Measurements from ENCODE around the gene MRPL37.

MRPL37 gene

GRCh38 chr1:54238353-54239034 lies 38.5 kb downstream of the MRPL37 start:
- DNase-seq, result no peak

- no peak for DNase-seq
Observed at GRCh38 chr1:54239035-54239383, 39.0 kb downstream of the MRPL37 start.

- peak in 51 of 58 donors; percentile 15 to 89 (median 54) for DNase-seq
Observed at GRCh38 chr1:54239631-54240031, 39.7 kb downstream of the MRPL37 start.

- DNase-seq, result no peak
Observed at GRCh38 chr1:54240741-54241335, 40.9 kb downstream of the MRPL37 start.

GRCh38 chr1:54241364-54241763 lies 41.4 kb downstream of the MRPL37 start:
- no peak for DNase-seq

- DNase-seq, result no peak
Observed at GRCh38 chr1:54243022-54243421, 43.1 kb downstream of the MRPL37 start.

- no peak for DNase-seq
Observed at GRCh38 chr1:54244655-54245054, 44.7 kb downstream of the MRPL37 start.

GRCh38 chr1:54245501-54245900 lies 45.5 kb downstream of the MRPL37 start:
- DNase-seq, result no peak

GRCh38 chr1:54246116-54246721 lies 46.3 kb downstream of the MRPL37 start:
- no peak for DNase-seq

- no peak for DNase-seq
Observed at GRCh38 chr1:54247863-54248515, 48.0 kb downstream of the MRPL37 start.

GRCh38 chr1:54248966-54249365 lies 49.0 kb downstream of the MRPL37 start:
- DNase-seq, result no peak

GRCh38 chr1:54249819-54250435 lies 50.0 kb downstream of the MRPL37 start:
- DNase-seq, result no peak

GRCh38 chr1:54250670-54251069 lies 50.7 kb downstream of the MRPL37 start:
- no peak for DNase-seq

- DNase-seq, result no peak
Observed at GRCh38 chr1:54252371-54252936, 52.5 kb downstream of the MRPL37 start.

- no peak for DNase-seq
Observed at GRCh38 chr1:54253480-54253879, 53.5 kb downstream of the MRPL37 start.

GRCh38 chr1:54254055-54254454 lies 54.1 kb downstream of the MRPL37 start:
- peak in 1 of 58 donors; percentile 16 for DNase-seq

GRCh38 chr1:54255026-54255702 lies 55.2 kb downstream of the MRPL37 start:
- no peak for DNase-seq

- no peak for DNase-seq
Observed at GRCh38 chr1:54256522-54257345, 56.8 kb downstream of the MRPL37 start.

GRCh38 chr1:54257346-54257620 lies 57.3 kb downstream of the MRPL37 start:
- DNase-seq, result no peak

GRCh38 chr1:54257876-54258275 lies 57.9 kb downstream of the MRPL37 start:
- DNase-seq, result no peak

Measured in anterior cingulate cortex (tissue), 58 donors.